Superior temporal gyrus (tissue), 1 donor: Measurements from ENCODE around the gene STX17.
"Not testable (repeated sequence)": the region's sequence is repeated elsewhere in the genome, so short reads cannot be mapped to it uniquely, and the experiment has no call there.

Source experiments
- DNase-seq: peaks from one replicate; pipeline ENCODE4 v3.0.0-alpha.2; 2016; ENCODE audit errors: extremely low spot score

Gene STX17

DNA sequence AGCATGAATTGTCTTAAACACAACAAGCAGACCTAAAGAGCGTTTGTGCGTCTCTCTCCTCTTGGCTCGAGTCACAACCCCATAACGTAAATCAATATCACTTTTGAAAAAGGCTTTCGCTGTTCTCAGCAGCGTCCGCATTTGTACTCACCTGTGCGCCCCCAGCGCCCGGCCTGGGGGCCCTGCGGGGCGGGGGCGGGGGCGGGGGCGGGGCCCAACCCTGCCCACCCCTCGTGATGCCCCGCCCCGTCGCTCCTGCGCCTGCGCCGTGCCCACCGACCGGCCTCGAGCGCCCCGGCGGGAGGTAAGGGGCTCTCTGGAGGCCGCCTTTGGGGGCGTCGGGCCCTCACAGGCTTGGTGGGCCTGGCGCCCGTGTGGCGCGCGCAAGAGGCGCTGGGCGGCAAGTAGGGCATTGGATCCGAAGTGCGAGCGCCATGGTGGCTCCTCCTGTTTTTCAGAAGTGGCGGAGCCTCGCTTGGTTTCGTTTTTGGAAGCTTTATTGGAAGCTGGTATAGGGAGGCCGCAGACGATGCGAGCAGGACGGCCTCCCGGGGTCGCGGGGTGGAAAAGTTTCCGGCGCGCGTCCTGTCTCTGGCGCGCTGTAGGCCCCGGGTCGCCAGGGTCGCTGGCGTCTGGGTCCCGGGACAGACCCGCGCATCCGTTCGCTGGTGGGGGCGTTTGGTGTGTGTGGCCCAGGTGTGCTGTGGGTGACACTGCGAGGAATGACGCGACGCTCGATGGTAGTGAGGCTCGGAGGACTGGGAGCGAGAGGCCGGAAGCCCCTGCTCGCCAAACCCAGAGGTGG, at the start of gene STX17:
STX17 (plus strand) TSS at position 252 of the 805 bp plus-strand sequence. CDS start 8,586 bp downstream, outside the sequence.
- DNase-seq, result peak; percentile 77

DNA sequence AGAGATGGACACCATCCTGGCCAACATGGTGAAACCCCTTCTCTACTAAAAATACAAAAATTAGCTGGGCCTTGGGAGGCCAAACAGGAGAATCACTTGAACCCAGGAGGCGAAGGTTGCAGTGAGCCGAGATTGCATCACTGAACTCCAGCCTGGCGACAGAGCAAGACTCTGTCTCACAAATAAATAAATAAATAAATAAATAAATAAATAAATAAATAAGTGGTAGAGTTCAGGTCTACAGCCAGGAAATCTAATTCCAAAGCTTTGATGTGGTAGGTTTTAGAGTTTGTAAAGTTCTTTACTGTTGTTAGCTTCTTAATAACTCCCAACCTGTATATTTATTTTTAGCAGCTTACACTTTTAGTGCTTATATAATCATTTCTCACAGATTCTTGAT, 48.9 kb upstream of the STX17 start:
- DNase-seq, result not testable (repeated sequence)

DNA sequence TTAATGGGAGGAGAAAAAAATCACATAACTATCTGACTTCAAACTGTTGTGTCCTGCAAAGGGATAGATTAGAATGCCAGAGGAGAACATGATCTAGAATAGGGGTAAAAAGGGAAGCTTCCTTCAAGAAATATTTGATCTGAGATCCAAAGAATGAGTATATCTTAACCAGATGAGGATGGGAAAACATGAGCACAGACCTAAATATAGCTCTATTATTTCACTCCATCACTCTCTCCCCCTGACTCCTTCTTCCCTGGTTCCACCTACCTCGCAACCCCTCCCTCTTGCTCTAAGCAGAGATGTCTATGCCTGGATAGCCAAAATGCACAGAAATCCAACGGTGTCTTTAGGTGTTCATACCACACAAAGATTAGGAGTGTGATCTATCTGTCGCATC, 48.4 kb upstream of the STX17 start:
- no peak for DNase-seq

DNA sequence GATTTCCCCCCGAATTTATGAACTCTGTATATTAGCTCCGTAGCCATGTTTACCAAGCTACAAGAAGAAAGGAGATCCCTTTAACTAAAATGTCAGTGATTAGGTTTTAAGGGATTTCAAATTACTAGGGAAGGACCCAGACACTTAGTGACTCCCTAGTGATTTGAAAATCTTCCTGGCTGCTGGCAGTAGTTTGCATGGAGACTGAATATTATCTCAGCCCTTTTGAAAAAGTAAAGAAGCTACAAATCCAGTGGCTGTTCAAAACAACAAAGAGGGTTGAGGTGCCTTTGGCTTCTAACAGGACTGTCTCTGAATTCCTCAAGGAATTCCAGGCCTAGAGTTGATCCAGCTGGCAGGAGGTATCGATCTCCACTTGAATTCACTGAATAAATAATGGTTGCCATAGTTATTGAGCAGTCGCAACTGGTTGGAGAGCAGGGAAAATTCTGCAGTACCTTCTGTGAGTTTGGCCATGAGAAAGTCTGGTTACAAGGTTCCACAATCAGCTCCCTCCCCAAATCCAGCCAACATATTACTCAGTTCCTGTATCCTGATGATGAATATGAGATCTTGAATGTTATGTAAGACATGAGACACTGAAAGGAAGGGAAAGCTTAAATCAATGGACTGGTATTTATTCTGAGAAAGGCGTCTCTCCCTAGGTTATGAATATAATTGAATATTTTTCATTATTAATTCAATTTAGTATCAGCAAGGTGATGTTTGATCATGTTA, 47.0 kb upstream of the STX17 start:
- peak; percentile 20 for DNase-seq

DNA sequence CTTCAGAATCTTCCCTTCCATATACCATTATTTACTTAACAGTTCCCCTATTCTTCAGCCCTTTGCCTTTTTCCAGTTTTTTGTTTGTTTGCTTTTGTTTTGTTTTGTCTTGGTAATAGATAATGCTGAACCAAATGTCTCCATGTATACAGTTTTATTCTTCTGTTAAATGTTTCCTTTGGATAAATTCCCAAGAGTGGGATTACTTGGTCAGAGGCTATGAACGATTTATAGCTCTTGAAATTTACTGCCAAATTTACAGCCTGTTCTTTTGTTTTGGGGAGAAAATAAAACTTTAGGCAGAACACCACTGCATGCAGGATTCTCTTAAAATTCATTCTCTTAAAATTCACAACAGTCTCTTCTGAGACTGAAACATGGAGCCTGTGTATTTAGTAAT, 46.2 kb upstream of the STX17 start:
- DNase-seq, result no peak

DNA sequence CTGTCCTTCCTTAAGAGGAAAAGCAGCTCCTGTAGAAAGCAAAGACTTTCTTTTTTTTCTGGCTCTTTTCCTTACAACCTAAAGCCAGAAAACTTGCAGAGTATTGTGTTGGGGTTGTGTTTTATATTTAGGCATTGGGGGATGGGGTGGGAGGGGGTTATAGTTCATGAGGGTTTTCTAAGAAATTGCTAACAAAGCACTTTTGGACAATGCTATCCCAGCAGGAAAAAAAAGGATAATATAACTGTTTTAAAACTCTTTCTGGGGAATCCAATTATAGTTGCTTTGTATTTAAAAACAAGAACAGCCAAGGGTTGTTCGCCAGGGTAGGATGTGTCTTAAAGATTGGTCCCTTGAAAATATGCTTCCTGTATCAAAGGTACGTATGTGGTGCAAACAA, 42.5 kb upstream of the STX17 start:
- DNase-seq, result no peak

DNA sequence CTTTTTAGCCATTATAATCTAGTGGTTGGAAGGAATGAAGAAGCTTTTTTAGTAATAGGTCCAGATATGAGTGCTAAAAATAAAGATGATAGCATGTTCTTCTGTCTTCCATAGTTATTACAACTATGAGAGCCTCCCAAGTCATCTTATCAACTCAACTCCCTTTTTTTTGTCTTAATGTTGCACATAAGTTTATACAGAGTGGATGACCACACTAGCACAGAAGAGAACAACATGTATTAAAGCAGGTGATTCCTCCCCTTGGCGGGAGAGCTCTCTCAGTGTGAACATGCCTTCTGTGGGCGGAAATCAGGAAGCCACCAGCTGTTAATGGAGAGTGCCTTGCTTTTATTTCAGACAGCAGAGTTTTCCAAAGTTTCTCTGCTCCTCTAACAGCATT, 40.1 kb upstream of the STX17 start:
- peak; percentile 53 for DNase-seq

DNA sequence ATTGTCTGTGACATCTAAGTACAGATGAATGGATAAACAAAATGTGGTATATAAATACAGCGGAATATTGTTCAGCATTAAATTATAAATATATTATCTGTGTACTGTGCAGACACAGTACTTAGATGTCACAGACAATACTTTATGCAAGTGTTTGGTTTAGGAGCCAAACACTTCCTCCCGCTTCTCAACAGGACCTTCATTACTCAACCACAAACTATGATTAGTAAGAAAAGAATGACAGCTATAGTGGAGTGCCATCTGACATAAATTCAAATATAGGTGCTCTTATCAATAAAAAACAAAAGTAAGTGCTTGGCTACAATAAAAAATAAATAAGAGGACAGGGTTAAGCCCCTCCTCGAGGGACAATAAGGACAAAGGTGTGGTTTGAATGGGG, 38.9 kb upstream of the STX17 start:
- no peak for DNase-seq

DNA sequence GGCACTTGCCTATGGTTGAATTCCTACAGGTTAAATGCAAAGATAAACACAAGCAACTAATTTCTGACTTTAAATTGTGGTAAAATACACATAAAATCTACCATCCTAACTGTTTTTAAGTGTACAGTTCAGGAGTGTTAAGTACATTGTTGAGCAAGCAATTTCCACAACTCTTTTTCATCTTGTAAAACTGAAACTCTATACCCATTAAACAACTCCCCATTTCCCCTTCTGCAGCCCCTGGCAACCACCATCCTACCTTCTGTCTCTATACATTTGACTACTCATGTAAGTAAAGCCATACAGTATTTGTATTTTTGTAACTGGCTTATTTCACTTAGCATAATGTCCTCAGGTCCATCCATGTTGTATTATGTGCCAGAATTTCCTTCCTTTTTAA, 38.5 kb upstream of the STX17 start:
- DNase-seq, result no peak

DNA sequence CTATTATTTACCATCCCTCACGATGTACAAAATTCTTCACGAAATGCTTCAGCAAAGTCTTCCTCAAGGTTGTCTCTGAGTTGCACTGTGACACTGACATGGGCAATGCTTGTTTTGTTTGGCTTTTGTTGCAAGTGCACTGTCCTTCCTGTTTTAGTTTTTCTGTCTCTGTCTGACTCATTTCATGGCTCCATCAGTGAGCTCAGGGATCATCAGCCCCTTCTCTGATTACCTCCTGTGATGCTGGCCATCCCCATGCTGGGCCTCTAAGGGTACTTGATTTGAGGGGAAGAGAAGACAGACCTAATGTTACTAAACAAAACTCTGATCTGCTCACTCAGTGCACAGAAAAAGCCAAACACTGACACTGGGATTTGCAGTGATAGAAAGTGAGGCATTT, 37.6 kb upstream of the STX17 start:
- no peak for DNase-seq

DNA sequence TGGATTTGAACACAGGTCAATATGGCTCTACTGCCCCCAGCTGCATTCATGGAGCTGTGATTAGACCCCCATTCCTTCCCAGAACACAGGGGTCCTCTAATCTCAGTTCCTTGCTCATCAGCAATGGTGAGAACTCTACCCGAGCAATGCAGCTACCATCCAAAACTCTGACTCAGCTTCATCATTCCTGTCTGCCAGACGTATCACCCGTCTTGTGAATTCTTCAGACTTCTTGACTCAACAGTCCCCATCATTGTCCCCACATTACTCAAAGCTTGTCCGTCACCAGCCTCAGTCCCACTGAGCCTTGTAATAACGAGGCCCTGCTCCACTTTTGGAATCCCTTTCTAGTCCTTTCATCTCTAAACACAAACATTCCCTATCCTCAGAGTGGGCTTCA, 36.3 kb upstream of the STX17 start:
- DNase-seq, result no peak

DNA sequence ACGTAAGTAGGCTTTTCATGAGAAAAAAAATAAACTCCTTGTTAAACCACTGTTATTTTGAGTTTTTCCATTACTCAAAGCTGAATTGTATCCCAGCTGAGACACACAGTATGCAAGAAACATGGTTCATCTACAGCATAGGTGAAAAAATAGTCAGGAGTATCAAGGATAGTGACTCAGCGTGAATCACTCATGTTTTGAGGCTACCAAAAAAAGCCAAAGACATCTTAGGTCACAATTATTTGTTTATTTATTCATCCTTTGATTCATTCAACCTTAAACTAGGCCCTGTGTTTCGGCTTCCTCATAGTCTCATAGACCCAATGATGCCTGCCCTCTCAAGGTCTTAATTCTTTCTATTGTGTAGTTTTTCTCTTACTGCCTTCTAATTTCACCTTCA, 32.9 kb upstream of the STX17 start:
- DNase-seq, result no peak

DNA sequence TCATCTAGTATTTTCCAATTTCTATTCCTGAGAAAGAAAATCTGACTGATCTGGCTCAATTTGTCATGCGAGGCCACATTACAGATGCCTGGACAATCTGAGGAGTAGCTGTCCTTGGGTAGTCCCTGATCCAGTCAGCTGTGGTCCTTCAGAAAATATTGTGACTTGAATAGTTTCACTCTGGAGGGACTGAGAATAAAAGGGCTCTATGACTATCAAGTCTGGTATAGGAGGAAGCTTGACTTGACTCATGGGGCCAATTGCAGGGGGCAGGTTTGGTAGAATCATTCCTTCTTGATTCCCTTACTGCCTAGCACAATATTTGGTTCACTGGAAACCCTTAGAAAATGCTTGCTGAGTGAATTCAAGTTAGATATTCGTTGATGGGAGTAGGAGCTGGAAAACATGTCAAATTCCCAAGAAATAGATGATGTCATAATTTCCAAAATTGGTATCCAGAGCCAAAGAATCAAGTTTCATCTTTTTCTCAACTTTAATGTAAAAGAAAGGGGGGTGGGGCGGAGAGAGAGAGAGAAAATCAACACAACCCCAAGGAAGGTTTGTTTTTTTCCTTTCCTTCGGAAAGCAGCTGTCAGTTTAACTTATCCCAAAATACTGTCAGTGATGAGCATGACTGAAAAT, 32.4 kb upstream of the STX17 start:
- DNase-seq, result no peak

DNA sequence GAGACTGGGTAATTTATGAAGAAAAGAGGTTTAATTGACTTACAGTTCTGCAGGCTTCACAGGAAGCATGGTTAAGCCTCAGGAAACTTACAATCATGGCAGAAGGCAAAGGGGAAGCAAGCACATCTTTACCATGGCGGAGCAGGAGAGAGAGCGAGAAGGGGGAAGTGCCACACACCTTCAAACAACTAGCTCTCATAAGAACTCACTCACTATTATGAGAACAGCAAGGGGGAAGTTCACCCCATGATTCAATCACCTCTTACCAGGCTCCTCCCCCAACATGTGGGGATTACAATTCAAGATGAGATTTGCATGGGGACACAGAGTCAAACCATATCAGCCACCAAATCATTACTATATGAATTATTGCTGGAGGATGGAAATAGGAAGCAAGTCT, 30.3 kb upstream of the STX17 start:
- DNase-seq, result no peak

DNA sequence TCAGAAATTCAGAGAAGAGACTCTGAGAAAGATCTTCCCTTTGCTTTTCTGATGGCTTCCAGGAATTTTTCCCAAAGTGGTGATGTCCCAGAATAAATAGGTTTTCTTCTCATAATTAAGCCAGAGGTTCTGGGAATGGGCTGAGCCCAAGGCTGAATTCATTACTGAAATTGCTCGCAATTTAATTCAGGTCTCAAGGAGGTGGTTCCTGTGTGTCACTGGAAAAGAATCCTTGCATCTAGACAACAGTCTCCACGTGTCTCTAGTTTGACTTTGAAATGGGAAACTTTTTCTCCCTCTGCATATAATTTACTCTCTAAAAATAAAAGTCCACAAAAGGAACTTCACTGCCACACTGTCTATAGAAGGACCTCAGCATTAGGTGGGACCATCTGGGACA, 27.8 kb upstream of the STX17 start:
- DNase-seq, result no peak

DNA sequence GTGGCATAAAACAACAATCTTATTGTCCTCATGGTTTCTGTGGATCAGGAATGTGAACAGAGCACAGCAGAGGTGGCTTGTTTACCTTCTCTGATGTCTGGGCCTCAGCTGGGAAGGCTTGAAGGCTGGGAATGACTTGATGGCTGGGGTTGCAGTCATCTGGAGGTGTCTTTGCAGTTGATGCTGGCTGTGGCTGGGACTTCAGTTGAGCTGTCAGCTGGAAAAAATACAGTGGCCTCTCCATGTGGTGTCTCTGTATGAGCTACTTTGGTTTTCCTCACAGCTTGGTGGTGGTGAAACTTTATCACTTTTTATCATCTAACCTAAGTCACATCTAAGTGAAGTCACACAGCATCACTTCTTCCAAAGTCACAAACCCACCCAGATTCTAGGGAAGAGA, 24.7 kb upstream of the STX17 start:
- DNase-seq, result no peak

DNA sequence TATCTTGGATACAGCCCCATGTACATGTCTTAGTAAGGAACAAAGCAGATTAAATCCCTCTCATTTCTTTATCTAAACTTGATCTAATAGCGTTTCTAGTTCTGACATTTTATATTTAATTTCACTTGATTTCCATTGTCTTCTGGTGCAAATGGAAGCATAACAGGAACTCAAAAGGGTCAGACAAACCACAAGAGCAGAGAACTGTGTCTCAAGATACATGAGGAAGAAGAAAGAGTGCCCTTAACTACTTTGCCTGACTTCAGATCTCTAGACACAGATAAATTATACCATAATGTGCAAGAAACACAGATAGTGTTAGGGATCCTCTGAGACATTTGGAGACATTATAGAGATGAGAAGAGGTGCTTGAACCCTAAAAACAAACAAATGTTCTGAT, 20.7 kb upstream of the STX17 start:
- no peak for DNase-seq

DNA sequence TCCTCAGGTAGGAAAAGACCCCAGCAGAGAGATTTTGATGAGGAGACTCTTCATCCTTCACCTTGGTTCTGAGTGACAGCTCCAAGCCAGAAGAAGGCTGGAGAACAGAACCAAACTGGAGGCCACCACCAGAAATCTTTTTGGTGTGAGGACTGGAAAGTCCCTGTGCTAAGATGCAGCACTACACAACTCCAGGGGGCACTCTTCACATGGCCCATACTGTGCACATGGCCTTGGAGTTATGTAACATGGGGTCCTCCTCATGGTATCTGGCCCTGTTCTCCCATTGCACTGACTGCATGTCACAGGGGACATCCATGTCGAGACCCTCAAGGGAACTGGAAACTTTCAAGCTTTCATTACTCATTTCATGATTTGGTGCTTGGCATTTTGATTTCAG, 17.3 kb upstream of the STX17 start:
- DNase-seq, result no peak

DNA sequence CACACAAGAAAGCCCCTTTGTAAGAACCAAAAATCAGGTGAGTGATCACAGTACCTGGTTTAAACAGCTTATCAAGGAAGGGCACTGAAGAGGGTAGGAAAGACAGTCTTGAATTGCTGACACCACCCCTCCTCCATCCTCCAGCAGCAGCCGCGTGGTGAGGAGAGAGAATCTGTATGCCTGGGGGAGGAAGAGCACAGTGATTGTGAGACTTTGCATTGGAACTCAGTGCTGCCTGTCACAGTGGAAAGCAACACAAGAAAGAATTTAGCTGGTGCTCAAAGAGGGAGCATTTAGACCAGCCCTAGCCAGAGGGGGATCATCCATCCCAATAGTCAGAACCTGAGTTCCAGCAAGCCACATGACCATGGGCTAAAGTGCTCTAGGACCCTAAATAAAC, 11.6 kb upstream of the STX17 start:
- DNase-seq, result no peak

DNA sequence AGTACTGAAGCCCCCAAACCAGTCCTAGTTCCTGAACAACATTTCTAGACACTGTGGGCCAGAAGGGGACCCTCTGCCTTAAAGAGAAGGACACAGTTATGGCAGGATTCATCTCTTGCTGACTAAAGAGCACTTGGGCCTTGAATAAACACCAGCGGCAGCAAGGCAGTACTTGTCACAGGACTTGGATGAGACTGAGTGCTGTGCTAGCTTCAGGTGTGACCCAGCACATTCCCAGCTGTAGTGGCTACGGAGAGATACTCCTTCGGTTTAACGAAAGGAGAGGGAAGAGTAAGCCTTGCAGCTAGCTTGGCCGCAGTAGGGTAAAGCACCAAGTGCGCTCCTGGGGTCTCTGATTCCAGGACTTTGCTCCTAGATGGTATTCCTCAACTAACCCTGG, 10.9 kb upstream of the STX17 start:
- no peak for DNase-seq

DNA sequence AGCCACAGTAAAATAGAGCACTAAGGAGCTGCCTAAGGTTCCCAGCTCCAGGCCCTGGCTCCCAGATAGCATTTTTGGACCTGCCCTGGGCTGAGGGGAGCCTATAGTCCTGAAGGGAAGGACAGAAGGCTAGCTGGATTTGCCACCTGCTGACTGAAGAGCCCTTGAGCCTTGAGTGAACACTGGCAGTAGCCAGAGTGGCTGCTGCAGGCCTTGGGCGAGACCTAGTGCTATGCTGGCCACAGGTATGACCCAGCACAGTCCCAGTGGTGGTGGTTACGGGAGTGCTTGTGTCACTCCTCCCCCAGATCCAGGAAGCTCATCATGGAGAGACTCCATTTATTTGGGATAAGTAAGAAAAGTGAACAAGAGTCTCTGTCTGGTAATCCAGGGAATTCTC, 10.3 kb upstream of the STX17 start:
- no peak for DNase-seq

DNA sequence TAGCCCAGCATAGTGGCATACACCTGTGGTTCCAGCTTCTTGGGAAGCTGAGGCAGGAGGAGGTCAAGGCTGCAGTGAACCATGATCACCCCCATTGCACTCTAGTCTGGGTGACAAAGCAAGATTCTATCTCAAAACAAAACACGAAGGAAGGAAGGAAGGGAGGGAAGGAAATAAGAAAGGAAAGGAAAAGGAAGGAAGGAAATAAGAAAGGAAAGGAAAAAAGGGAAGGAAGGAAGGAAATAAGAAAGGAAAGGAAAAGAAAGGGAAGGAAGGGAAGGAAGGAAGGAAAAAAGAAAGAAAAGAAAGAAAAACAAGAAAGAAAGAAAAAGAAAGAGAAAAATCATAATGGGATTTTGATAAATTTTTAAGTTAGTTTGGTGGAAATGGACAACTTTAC, 3.1 kb upstream of the STX17 start:
- DNase-seq, result no peak

DNA sequence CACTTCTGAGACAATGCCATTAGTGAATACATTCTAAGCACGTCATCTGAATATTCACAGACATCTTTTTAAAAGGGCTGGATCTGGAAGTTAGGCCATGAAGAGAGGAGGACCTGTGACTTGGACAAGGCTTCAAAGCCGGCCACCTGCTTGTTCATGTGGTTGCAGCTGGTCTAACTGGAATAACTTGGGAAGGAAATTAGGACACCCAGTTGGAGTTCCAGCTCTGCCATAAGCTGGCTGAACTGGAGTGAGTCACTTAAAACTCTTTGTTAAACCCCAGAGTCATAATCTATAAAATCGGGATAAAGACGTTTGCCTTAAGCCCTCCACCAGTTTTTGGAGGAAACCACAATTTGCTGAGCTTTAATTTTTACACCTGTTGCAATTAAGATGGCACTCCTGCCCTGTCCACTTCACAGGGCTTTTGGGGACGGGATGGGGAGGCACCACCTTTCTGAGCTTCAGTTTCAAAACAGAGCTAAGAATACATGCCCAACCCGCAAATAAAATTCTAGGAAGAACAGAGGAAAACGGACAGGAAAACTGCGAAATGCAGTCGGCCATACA, 536 bp upstream of the STX17 start:
- DNase-seq, result no peak
